A673 (cell line): Measurements from ENCODE around the gene TTR.

Source experiments
- CTCF ChIP-seq: fragments of 300-800, 200-600 bp; sonication (generic); conservative IDR thresholded peaks from 2 replicates; pipeline ENCODE4 v1.5.1; 2017; ENCODE audit warnings: low read depth, mild to moderate bottlenecking, antibody characterized with exemption, low read length, moderate library complexity, mixed read lengths
- EZH2 ChIP-seq: fragments of 200-600 bp; sonication (generic); IDR thresholded peaks from 2 replicates; pipeline ENCODE4 v1.6.1; 2017; ENCODE audit warnings: borderline replicate concordance, low read depth, mild to moderate bottlenecking, mixed read lengths, antibody characterized with exemption, low read length; ENCODE audit not compliant: poor library complexity, severe bottlenecking

DNA sequence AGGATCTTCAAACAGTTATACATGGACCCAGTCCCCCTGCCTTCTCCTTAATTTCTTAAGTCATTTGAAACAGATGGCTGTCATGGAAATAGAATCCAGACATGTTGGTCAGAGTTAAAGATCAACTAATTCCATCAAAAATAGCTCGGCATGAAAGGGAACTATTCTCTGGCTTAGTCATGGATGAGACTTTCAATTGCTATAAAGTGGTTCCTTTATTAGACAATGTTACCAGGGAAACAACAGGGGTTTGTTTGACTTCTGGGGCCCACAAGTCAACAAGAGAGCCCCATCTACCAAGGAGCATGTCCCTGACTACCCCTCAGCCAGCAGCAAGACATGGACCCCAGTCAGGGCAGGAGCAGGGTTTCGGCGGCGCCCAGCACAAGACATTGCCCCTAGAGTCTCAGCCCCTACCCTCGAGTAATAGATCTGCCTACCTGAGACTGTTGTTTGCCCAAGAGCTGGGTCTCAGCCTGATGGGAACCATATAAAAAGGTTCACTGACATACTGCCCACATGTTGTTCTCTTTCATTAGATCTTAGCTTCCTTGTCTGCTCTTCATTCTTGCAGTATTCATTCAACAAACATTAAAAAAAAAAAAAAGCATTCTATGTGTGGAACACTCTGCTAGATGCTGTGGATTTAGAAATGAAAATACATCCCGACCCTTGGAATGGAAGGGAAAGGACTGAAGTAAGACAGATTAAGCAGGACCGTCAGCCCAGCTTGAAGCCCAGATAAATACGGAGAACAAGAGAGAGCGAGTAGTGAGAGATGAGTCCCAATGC is 4.6 kb downstream of the TTR start:
- TF ChIP-seq CTCF (no peak), EZH2 (no peak)
